Measurements from ENCODE around the gene DMRT3. TPM values are rescaled to one million over a fixed set of nuclear protein-coding genes. Genes with fewer than 3 reads are reported as not detected.

DMRT3 gene
- not detected for total RNA-seq

- peaks cover 51 to 79% of the 10 kb centered on the region in 2 donors for H3K27me3 ChIP-seq
- H3K36me3 ChIP-seq, result no peaks in the 10 kb centered on the region
- H3K4me1 ChIP-seq, result peaks cover 0 to 30% of the 10 kb centered on the region in 2 donors
- no peaks in the 10 kb centered on the region for H3K9me3 ChIP-seq
- TF ChIP-seq CTCF (IDR thresholded peaks at IDR 0.05), result no peak
- H3K4me3 ChIP-seq, result peak within 1 kb of the TSS in 1 of 2 donors; percentile 20
- DNase-seq (ENCODE audit: low spot score), result no peak
- no peak within 1 kb of the TSS for H3K27ac ChIP-seq
These were observed at the start of gene DMRT3 for GRCh38 chr9:976258-976942. TSS of gene DMRT3 (plus strand) at chr9:976655. CDS start at chr9:977002, 347 bp downstream.

GRCh38 chr9:926976-927375 lies 49.5 kb upstream of the DMRT3 start:
- Histone ChIP-seq H3K4me3 (no peak overlapping the region), H3K27me3 (no peaks in the 10 kb centered on the region), H3K36me3 (no peaks in the 10 kb centered on the region), H3K4me1 (no peaks in the 10 kb centered on the region), H3K9me3 (no peaks in the 10 kb centered on the region), H3K27ac (no peak overlapping the region)
- no peak for TF ChIP-seq CTCF (IDR thresholded peaks at IDR 0.05)
- DNase-seq (ENCODE audit: low spot score), result no peak

- Histone ChIP-seq H3K27me3 (no peaks in the 10 kb centered on the region), H3K4me3 (no peak overlapping the region)
- no peak for DNase-seq (ENCODE audit: low spot score)
These were observed 48.0 kb upstream of the DMRT3 start for GRCh38 chr9:928363-929042.

GRCh38 chr9:929719-930118 lies 46.7 kb upstream of the DMRT3 start:
- Histone ChIP-seq H3K4me1 (no peaks in the 10 kb centered on the region), H3K36me3 (no peaks in the 10 kb centered on the region), H3K9me3 (no peaks in the 10 kb centered on the region), H3K27ac (no peak overlapping the region), H3K4me3 (no peak overlapping the region), H3K27me3 (no peaks in the 10 kb centered on the region)
- TF ChIP-seq CTCF (IDR thresholded peaks at IDR 0.05), result no peak
- DNase-seq (ENCODE audit: low spot score), result no peak

More at GRCh38 chr9:928363-929042, 48.0 kb upstream of the DMRT3 start:
- H3K36me3 ChIP-seq, result no peaks in the 10 kb centered on the region
- H3K9me3 ChIP-seq, result no peaks in the 10 kb centered on the region
- H3K4me1 ChIP-seq, result no peaks in the 10 kb centered on the region
- H3K27ac ChIP-seq, result no peak overlapping the region
- no peak for TF ChIP-seq CTCF (IDR thresholded peaks at IDR 0.05)

GRCh38 chr9:933356-933755 lies 43.1 kb upstream of the DMRT3 start:
- Histone ChIP-seq H3K27ac (no peak overlapping the region), H3K9me3 (peaks cover 0 to 13% of the 10 kb centered on the region in 2 donors), H3K4me3 (no peak overlapping the region), H3K4me1 (no peaks in the 10 kb centered on the region), H3K36me3 (no peaks in the 10 kb centered on the region), H3K27me3 (no peaks in the 10 kb centered on the region)
- DNase-seq (ENCODE audit: low spot score), result no peak
- TF ChIP-seq CTCF (IDR thresholded peaks at IDR 0.05), result no peak
